ENCODE data around the gene EFL1. TPM values are rescaled to one million over a fixed set of nuclear protein-coding genes. Genes with fewer than 3 reads are reported as not detected.
"Not testable (repeated sequence)": the region's sequence is repeated elsewhere in the genome, so short reads cannot be mapped to it uniquely, and the experiment has no call there.

The EFL1 gene
- total and polyA plus RNA-seq, 2 of the 8 experiments (the other 6 are each of a cell fraction or from before 2014, with no cell fraction given) = 10.8 to 31.5 TPM

GRCh38 chr15:82243644-82244043, 18.9 kb downstream of the EFL1 start:
- H3K23ac ChIP-seq (ENCODE audit: insufficient read length); H2BK20ac ChIP-seq (ENCODE audit: low read length); FAIRE-seq: not testable (repeated sequence)

GRCh38 chr15:82241836-82242499, 20.6 kb downstream of the EFL1 start:
- FAIRE-seq; H4K5ac ChIP-seq (ENCODE audit: insufficient read length, low read depth, low read length); H3K4me3 ChIP-seq (ENCODE audit: extremely low read depth in 1 of 4, insufficient read depth in 2 of 4, low read depth in 3 of 4, low read length in 4 of 4); H4K20me1 ChIP-seq (replicated peaks in 1 of 2; ENCODE audit: control insufficient read depth in 1 of 2, insufficient read depth in 2 of 2, low read length in 2 of 2); H4K8ac ChIP-seq (ENCODE audit: extremely low read depth, insufficient read depth, low read length); CTCF ChIA-PET (ENCODE audit: partially characterized antibody); H3K27ac ChIP-seq (ENCODE audit: low read depth, low read length); H3K14ac ChIP-seq (ENCODE audit: insufficient read length); H3K4me1 ChIP-seq (replicated peaks in 1 of 4; ENCODE audit: control insufficient read depth in 3 of 4, insufficient read depth in 4 of 4, low read length in 3 of 4); H3K23ac ChIP-seq (ENCODE audit: insufficient read length); H2BK12ac ChIP-seq (ENCODE audit: low read depth, low read length); H2BK120ac ChIP-seq (replicated peaks; ENCODE audit: low read depth, low read length); H2AK5ac ChIP-seq (ENCODE audit: low read depth, low read length); POLR2A ChIA-PET (ENCODE audit: partially characterized antibody); H3K4ac ChIP-seq (replicated peaks; ENCODE audit: insufficient read length, low read depth, low read length); H3K18ac ChIP-seq (ENCODE audit: extremely low read depth, low read length); H4K91ac ChIP-seq (replicated peaks; ENCODE audit: insufficient read length, low read length); H2BK5ac ChIP-seq (ENCODE audit: low read depth, low read length); H2BK20ac ChIP-seq (ENCODE audit: low read length); H3K4me2 ChIP-seq (ENCODE audit: insufficient read depth in 1 of 2, low read depth in 2 of 2, low read length in 2 of 2); H2BK15ac ChIP-seq (ENCODE audit: low read length); H3K27me3 ChIP-seq (replicated peaks in 1 of 4; ENCODE audit: control insufficient read depth in 3 of 4, extremely low read depth in 1 of 4, insufficient read depth in 3 of 4, low read length in 3 of 4); H2AFZ ChIP-seq (ENCODE audit: low read length); H3K9me3 ChIP-seq (ENCODE audit: insufficient read depth in 2 of 2, low read depth in 1 of 2, low read length in 1 of 2); H3K9ac ChIP-seq (replicated peaks in 1 of 4; ENCODE audit: extremely low read depth in 1 of 4, low read depth in 3 of 4, low read length in 3 of 4); DNase-seq (ENCODE audit: low read depth in 1 of 2, low spot score in 2 of 2); H3K23me2 ChIP-seq (ENCODE audit: low read depth, low read length); H3K56ac ChIP-seq (replicated peaks; ENCODE audit: insufficient read length, low read depth, low read length); H3K79me1 ChIP-seq (ENCODE audit: low read depth, low read length); H3K79me2 ChIP-seq (ENCODE audit: control insufficient read depth in 1 of 2, insufficient read depth in 2 of 2, low read length in 2 of 2): not testable (repeated sequence)
- H3K36me3 ChIP-seq (ENCODE audit: control insufficient read depth in 2 of 4, insufficient read depth in 4 of 4, low read length in 3 of 4) = peaks cover 2 to 21% (median 5%) of the 10 kb centered on the region in 4 experiments; a peak in 3 of 8 replicates
- WGBS, 2 experiments (ENCODE audit: extremely low coverage in 1 of 2, insufficient coverage in 1 of 2, insufficient read length in 1 of 2, insufficient replicate concordance in 2 of 2, low coverage in 1 of 2, low lambda C conversion rate in 2 of 2, missing lambda C conversion rate in 1 of 2) = 81% methylated on average over 1 of the region's 1 CpG; no CpG with 5 or more reads in 1 of the 2 experiments

More at GRCh38 chr15:82243644-82244043, 18.9 kb downstream of the EFL1 start:
- H3K4me2 ChIP-seq (ENCODE audit: insufficient read depth in 1 of 2, low read depth in 2 of 2, low read length in 2 of 2); CTCF ChIA-PET (ENCODE audit: partially characterized antibody); H3K79me1 ChIP-seq (ENCODE audit: low read depth, low read length); H3K14ac ChIP-seq (ENCODE audit: insufficient read length); H4K91ac ChIP-seq (replicated peaks; ENCODE audit: insufficient read length, low read length); H3K4ac ChIP-seq (replicated peaks; ENCODE audit: insufficient read length, low read depth, low read length); H2AFZ ChIP-seq (ENCODE audit: low read length); H3K9ac ChIP-seq (replicated peaks in 1 of 4; ENCODE audit: extremely low read depth in 1 of 4, low read depth in 3 of 4, low read length in 3 of 4); H3K23me2 ChIP-seq (ENCODE audit: low read depth, low read length); H2BK15ac ChIP-seq (ENCODE audit: low read length); H3K18ac ChIP-seq (ENCODE audit: extremely low read depth, low read length); H4K20me1 ChIP-seq (replicated peaks in 1 of 2; ENCODE audit: control insufficient read depth in 1 of 2, insufficient read depth in 2 of 2, low read length in 2 of 2); H2BK5ac ChIP-seq (ENCODE audit: low read depth, low read length); H2BK12ac ChIP-seq (ENCODE audit: low read depth, low read length); H3K4me3 ChIP-seq (ENCODE audit: extremely low read depth in 1 of 4, insufficient read depth in 2 of 4, low read depth in 3 of 4, low read length in 4 of 4); H3K79me2 ChIP-seq (ENCODE audit: control insufficient read depth in 1 of 2, insufficient read depth in 2 of 2, low read length in 2 of 2); H3K56ac ChIP-seq (replicated peaks; ENCODE audit: insufficient read length, low read depth, low read length); H3K9me3 ChIP-seq (ENCODE audit: insufficient read depth in 2 of 2, low read depth in 1 of 2, low read length in 1 of 2); H3K4me1 ChIP-seq (replicated peaks in 1 of 4; ENCODE audit: control insufficient read depth in 3 of 4, insufficient read depth in 4 of 4, low read length in 3 of 4); H3K27me3 ChIP-seq (replicated peaks in 1 of 4; ENCODE audit: control insufficient read depth in 3 of 4, extremely low read depth in 1 of 4, insufficient read depth in 3 of 4, low read length in 3 of 4); POLR2A ChIA-PET (ENCODE audit: partially characterized antibody); H4K8ac ChIP-seq (ENCODE audit: extremely low read depth, insufficient read depth, low read length); DNase-seq (ENCODE audit: low read depth in 1 of 2, low spot score in 2 of 2); H3K27ac ChIP-seq (ENCODE audit: low read depth, low read length); H2BK120ac ChIP-seq (replicated peaks; ENCODE audit: low read depth, low read length); H4K5ac ChIP-seq (ENCODE audit: insufficient read length, low read depth, low read length); H2AK5ac ChIP-seq (ENCODE audit: low read depth, low read length): not testable (repeated sequence)
- WGBS, 2 experiments (ENCODE audit: extremely low coverage in 1 of 2, insufficient coverage in 1 of 2, insufficient read length in 1 of 2, insufficient replicate concordance in 2 of 2, low coverage in 1 of 2, low lambda C conversion rate in 2 of 2, missing lambda C conversion rate in 1 of 2) = 87% methylated on average over 3 of the region's 5 CpGs; no CpG with 5 or more reads in 1 of the 2 experiments
- H3K36me3 ChIP-seq (ENCODE audit: control insufficient read depth in 2 of 4, insufficient read depth in 4 of 4, low read length in 3 of 4) = peaks cover 2 to 19% (median 5%) of the 10 kb centered on the region in 4 experiments; a peak in 3 of 8 replicates
